GM19238 (cell line): ENCODE measurements around the gene TENT5C.

ENCODE experiments used
- DNase-seq: peaks from one replicate; pipeline ENCODE4 v3.0.0; 2011; ENCODE audit warnings: low spot score; ENCODE audit not compliant: insufficient read length

TENT5C gene

GRCh38 chr1:117573386-117574023, 32.3 kb upstream of the TENT5C start:
- no peak for DNase-seq

- no peak for DNase-seq
Measured at GRCh38 chr1:117574161-117574835, 31.6 kb upstream of the TENT5C start.

- no peak for DNase-seq
Measured at GRCh38 chr1:117575586-117576225, 30.1 kb upstream of the TENT5C start.

GRCh38 chr1:117576236-117576635, 29.6 kb upstream of the TENT5C start:
- DNase-seq, result no peak

- no peak for DNase-seq
Measured at GRCh38 chr1:117577191-117577885, 28.5 kb upstream of the TENT5C start.

DNA sequence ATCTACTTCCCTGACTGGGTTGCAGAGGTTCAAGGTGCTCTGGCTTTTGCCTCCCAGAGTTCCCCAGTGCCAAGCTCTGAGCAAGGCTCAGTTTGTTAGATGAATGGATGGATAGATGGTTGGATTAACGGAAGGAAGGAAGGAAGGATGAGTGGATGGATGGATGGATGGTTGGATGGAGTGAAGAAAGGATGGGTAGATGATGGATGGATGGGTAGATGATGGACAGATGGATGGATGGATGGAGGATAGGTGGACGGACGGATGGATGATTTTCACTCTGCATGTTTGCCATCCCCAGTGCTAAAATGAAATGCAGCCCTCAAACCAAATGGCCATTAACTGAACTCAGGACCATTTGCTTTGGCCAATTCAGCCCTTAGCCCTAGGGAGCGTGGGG, 27.4 kb upstream of the TENT5C start:
- DNase-seq, result no peak

DNA sequence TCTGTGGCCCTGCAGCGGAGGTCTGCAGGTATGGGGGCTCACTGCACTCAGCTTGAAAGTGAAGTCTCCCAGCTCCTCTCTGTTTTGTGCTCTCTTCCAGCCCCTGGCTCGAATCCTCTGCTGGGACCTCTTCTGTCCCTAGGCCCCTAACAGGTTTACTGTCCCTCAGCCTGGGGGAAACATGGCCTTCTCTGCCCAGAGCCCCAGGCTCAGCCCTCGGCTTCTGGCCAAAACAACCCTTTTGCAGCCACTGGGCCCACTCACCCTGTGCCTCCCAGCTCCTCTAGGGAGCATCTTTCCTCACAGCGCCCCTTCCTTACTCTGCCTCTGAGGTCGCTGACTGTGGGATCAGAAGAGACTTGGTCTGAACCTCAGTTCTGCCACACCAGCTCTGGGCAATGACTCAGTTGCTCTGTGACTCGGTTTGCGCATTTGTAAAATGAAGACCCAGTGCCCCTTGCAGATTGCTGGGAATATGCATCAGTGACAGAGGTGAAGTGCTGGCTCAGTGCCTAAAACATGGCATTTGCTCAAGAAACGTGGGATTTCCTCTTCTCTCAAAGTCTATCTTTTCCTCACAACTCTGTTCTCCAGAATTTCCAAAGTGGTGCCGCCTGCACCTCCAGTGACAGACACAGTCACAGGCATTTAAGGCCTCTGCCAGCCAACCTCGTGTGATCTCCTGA, 26.5 kb upstream of the TENT5C start:
- no peak for DNase-seq

- DNase-seq, result no peak
Measured at GRCh38 chr1:117580436-117580835, 25.4 kb upstream of the TENT5C start.

DNA sequence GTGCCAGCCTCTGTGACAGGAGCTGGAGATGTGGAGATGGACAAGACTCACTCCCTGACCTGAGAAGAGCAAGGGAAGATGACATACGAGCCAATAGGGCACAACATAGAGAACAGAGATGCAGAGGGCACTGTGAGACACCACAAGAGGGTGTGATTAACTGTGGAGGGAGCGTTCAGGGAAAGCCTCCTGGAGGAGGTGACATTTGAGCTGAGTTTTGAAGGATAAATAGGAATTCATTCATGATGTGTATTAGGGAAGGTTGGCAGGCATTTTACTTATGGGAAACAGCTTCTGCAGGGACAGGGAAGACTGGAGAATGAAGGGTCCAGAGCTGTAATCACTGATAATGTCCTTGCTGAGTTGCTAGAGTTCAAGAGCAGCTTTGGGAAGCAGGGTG, 25.0 kb upstream of the TENT5C start:
- DNase-seq, result no peak

- DNase-seq, result no peak
Measured at GRCh38 chr1:117581391-117581943, 24.4 kb upstream of the TENT5C start.

GRCh38 chr1:117582451-117582850, 23.4 kb upstream of the TENT5C start:
- DNase-seq, result no peak

DNA sequence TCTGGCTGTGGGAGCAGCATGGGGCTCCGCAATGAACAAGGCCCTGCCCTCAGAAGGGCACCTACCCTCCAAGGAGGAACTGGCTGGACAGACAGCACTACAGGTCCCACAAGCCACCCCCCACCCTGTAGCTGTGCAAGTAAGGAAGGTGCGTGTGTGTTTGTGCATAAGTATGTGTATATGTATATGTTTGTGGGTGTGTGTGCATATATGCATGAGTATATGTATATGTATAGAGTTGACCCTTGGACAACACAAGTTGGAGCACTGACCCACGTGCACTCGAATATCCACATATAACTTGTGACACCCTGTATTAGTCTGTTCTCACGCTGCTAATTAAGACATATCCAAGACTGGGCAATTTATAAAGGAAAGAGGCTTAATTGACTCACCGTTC, 22.6 kb upstream of the TENT5C start:
- no peak for DNase-seq

GRCh38 chr1:117584181-117584580, 21.7 kb upstream of the TENT5C start:
- DNase-seq, result no peak

GRCh38 chr1:117585086-117585485, 20.8 kb upstream of the TENT5C start:
- DNase-seq, result no peak

DNA sequence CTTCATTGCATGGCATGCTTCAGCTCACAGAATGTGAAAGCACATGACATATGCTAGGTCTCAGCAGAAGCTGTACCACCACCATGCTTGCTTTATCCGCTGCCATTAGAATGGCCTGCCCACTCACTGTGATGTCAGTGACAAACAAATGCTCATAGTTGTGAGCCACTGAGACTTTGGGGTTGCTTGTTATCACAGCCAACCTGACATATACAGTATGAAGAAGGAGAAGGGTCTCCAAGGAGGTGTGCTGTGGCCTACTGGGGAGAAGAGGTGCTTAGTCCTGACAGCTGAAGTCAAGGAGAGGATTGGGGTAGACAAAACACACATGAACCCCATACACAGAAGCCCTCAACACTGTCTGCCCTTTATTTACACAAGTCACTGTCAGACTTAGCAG, 19.5 kb upstream of the TENT5C start:
- no peak for DNase-seq

DNA sequence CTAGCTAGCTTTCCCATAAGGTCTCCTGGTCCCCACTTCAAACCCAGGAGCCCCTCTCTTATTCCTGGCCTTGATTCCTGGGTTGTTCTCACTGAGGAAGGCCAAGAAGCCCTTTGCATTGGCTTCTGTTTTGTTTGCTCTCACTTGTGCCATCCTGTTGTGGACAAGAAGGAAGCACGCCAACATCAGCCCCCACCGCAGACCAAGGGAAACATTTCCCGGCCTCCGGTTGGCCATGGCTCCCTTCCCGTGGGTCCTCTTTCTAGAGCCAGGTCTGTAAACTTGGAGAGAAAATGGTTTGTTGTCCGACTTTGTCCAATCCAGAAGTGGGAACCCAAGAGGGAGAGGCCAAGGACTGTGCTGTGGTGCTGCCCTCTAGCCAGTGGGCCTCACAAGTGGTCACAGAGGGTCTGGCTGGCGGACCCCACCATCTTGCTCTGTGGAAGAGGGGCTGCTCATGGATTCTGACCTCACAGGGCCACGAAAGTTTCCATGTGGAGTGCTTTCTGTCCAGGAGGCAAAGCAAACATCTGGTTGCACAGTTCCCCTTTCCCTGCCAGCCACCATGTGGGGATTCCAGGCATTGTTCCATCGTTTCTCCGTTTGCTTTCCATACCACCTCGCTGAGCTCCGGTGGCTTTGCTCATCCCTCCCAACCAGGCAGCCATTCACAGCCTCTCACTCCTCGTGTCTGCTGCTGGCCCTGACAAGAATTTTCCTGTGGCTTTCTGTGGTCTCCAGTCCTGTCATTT, 18.9 kb upstream of the TENT5C start:
- no peak for DNase-seq

- no peak for DNase-seq
Measured at GRCh38 chr1:117587499-117588356, 18.1 kb upstream of the TENT5C start.

GRCh38 chr1:117589544-117589943, 16.3 kb upstream of the TENT5C start:
- DNase-seq, result no peak

GRCh38 chr1:117590273-117590925, 15.4 kb upstream of the TENT5C start:
- no peak for DNase-seq
